Fibroblast of the conjunctiva (primary cell): ENCODE results near the gene ZCCHC2.
A peak's percentile ranks its signal among the peaks of the same experiment; 100 is the strongest.

Experiments
- DNase-seq: peaks from one replicate; pipeline ENCODE4 v3.0.0-alpha.2; 2010; ENCODE audit warnings: low read depth

Gene ZCCHC2

DNA sequence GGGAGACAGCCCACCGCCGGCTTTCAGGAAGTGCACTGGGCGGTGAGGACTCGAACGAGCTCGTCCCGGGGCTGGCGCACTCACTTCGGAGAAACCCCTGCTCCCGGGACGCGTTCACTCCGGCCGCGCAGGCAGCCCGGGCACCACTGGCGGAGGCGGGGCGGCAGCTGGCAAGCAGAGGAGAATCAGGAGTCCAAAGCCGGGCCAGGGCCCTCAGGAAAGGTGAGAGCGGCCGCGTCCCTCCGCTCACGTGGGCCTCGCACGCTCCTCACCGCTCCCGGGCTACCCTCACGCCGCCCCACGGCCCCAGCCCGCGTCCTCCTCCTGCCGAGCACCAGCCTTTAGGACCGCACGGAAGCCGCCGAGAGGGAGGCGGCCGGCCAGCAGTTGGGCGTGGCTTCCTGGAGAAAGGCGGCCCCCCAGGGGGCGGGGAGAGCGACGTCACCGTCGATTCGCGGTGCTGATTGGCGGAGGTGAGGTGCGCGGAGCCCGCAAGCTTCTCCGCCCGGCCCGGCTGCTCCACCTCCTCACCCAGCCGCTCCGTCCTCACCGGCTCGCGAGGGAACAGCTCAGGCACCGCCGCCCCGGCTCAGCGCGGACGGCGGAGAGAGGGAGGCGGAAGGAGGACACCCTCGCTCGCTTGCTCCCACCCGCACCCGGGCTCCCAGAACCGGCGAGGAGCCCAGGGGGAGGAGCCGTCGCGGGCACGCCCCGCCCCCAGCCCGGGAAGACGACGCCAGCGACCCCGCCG lies at the start of gene ZCCHC2:
Gene ZCCHC2, plus strand, starts transcription at position 522 of the 751 bp plus-strand sequence. CDS start 400 bp downstream, outside the sequence.
- DNase-seq: peak; percentile 96

DNA sequence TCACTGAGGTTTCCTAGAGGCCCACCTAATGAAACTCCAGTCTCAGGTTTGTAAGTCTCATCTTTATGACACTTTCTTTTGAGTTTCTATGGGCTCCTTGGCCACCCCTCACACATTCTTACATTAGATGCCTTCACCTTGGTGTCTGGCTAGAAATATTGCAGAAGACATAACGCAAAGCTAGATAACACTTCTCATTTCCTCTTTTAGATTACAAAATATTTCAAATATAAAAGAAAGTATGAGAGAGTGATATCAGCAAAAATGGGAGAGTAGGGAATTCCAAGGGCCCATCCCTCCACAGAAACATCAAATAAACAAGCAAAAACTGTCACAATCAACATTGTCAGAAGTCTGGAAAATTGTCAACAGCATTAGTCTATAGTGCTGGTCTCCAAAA lies 43.3 kb upstream of the ZCCHC2 start:
- no peak for DNase-seq

DNA sequence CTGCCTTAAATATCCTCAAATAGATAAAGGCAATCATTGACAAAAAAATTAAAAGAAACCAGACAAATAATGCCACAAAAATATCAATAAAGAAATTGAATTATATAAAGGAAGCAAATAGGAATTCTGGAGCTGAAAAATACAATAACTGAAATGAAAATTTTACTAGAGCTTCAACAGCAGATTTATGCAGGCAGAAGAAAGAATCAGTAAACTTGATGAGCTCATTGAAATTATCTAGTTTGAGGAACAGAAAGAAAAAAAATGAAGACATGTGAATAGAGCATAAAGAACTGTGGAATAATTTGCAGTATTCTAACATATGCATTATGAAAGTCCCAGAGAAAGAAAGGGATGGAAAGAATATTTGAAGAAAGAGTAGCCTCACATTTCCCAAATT lies 41.9 kb upstream of the ZCCHC2 start:
- no peak for DNase-seq

DNA sequence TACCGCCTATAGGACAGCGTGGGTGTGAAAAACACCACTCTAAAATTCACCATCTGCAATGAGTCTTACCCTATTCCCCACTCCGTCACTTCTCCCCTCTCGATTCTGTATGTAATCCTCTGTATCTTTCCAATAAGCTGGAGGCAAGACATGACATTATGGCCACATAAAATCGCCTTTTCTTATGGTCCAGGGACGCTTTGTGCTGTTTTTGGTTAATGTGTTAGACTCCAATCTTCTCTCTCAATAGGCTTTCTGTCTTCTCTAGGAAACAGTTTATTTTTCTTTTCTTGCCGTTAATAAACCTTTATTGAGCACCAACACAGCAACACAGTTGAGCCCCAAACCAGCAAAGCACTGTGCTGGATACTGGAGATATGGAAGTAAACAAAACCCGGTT lies 37.9 kb upstream of the ZCCHC2 start:
- no peak for DNase-seq

DNA sequence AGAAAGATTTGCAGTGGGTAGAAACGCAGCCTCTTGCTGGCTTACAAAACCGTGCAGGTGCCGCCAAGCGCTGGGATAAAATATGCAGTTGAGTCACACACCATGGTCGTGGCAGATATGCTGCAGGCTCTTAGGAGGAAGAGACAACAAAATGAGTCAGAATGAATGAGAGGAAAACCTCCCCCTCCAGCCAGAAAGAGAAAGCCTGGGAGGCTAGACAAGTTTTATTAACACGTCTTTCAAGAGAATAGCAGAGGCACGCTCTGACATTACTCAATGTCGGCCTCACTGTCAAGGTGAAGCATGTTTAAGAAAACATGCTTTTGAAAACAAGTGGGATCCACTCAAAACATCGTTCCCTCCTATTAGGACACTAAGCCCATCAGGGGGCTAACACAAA lies 37.1 kb upstream of the ZCCHC2 start:
- no peak for DNase-seq

DNA sequence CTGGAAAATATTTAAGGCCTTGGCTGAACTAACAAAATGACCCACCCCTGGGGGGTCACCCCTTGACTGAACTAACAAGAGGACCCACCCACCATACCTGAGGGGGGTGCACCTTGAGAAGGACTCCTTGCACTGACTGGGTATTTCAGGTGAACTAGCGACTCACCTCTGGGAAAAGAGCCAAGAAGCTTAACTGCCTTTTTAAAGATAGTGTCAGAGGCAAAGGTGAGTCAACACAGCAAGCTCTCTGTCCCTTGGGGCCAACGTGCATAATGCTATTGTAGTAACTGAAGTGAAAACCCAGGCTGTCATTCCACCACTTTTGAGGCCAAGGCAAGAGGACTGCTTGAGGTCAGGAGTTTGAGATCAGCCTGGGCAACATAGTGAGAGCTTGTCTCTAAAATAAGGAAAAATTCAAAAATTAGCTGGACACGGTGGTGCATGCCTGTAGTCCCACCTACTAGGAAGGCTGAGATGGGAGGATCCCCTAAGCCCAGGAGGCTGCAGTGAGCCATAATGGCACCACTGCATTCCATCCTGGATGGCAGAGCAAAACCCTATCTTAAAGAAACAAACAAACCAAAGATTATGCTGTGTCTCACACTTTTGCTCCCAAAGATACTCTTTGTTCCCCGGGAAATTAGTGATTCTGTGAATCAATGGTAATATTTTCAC lies 36.4 kb upstream of the ZCCHC2 start:
- no peak for DNase-seq

DNA sequence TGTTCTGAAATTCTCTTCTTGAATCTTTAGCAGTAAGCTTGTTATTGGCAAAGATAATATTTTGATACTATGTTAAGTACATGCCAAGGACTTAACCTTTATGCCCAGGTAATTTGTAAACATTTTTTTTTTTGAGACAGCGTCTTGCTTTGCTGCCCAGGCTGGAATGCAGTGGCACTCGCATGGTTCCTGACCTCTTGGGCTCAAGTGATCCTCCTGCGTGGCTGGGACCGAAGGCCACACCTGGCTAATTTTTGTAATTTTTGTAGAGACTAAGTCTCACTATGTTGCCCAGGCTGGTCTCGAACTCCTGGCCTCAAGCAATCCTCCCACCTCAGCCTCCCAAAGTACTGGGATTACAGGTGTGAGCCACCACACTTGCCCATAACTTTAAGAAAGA lies 35.7 kb upstream of the ZCCHC2 start:
- no peak for DNase-seq

DNA sequence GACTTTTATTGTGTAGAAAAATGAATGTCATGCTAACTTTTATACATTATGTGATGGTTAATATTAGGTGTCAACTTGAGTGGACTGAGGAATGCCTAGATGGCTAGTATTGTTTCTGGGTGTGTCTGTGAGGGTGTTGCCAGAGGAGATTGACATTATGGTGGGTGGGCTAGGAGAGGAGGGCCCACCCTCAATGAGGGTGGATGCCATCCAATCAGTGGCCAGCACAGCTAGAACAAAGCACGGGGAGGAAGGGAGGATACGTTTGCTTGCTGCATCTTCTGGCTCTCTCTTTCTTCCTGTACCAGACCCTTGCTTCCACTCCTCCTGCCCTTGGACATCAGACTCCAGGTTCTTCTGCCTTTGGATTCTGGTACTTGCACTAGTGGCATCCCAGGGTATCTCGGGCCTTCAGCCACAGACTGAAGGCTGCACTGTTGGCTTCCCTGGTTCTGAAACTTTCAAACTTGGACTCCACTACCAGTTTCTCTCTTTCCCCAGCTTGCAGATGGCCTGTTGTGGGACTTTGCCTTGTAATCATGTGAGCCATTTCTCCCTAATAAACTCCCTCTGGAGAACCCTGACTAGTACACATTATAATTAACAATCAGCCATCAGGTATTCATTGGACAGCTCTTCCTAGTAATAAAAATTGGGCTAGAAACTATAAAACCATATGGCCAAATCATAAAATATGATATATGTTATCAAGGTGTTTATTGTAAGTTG lies 31.7 kb upstream of the ZCCHC2 start:
- DNase-seq: no peak

DNA sequence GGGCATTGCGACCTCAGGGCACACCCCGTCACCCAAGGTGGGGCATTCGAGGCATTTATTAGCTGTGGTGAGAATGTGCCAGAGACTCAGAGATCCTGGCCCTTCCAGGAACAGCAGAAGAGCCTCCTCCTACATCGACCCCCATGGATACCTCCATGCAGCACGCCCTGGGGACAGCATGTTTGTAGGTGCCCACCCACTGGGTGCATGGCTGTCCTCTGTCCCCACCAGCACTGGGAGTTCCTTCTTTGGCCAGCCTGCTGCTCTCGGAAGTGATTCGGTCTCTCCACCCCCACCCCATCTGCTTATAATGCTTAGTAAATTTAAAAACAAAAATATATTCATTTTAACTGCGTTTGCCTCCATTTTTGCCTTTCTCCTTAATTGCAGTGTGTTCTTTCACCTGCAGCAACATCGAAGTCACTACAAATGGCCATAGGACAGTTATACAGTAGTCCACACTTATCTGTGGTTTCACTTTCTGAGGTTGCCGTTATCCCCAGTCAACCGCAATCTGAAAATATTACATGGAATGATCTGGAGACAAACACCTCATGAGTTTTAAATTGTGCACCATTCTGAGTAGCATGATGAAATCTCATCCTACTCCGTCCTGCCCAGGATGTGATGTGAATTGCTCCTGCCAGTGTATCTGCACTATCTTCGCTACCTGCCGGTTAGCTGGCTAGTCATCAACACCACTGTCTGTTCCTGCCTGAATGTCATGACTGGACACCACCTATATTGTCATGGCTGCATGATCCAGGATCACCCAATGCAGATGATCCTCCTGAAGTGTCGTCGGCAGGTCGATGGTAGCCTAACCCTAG lies 29.6 kb upstream of the ZCCHC2 start:
- no peak for DNase-seq

DNA sequence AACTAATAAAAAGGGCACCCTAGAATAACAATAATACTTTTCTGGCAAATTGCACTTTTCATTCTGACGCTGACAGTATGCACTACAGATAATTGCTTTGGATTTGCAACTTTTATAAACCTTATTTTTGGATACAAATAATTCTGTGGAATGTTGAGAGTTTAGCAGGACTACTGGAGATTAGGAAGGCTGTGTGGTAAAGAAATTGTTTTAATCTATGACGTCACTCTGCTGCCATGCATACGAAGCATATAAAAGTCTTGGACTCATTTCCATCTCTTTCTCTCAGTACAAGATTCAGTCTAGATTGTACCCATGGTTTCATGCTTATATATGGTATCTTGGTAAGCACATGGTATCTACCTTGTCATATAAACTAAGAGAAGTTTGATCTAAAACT lies 28.1 kb upstream of the ZCCHC2 start:
- DNase-seq: no peak

DNA sequence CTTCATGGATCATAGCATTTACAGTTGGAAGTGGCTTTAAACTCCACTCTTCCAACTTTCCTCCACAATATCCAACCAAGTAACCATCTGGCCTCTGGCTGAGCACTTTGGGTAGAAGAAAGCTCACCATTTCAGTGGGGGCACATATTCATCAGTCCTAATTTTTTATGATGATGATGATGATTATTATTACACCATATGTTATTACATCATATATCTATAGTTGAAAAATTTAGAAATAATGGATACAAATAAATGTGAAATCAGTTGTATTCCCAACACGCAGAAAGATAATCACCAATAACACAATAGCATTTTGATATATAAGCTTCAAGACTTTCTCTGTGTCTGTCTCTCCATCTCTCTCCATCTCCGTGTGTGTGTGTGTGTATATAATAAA lies 26.6 kb upstream of the ZCCHC2 start:
- no peak for DNase-seq

DNA sequence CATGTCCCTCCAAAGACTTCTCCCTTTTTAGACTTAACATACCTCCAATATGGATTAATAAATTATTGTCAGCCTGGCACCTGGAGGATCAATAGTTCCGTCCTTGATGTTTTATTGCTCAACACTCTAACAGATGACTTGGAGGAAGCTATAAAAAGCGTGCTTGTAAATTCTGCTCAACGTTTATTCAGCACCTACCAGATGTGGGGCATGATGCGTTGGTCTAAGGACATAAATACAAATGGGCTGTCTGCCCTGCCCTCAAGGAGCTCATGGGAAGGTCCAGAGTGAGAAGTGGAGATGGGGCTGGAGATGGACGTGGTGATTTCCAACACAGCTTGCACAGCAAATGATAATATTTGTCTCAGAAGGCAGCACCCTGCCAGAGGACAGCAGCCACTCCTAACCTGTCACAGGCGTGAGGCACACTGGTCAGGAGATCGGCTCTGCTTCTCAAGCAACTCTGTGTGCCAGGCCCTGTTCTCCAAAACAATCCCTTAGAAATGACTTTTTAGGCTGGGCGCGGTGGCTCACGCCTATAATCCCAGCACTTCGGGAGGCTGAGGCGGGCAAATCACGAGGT lies 25.5 kb upstream of the ZCCHC2 start:
- DNase-seq: no peak

DNA sequence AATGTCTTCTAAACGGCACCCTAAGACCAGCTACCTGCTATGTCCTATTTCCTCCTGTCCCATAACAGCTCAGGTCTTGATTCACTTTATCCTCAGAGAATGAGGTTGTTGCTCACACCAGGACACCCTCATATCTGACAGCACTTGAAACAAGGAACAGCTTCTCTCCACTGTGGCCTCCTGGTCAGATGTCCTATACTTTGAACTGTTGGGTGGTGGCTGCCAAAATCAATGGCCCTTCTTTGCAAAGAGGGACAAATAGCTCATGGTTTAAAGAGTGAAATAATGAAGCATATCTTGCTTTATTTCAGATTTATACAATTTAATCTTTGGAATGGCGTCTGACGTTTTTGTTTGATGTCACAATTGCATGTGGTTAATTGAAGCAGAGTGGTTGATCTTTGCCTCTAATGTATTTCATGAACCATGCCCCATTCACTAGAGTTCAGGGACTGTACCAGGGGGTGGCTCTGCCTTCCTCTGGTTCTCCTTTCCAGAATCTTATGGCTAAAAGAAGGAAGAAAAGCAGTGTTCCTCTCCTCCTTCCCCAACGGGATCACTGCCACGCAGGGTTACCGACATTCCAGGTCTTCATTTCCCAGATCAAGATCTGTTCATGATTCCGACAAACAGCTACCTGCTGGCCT lies 24.1 kb upstream of the ZCCHC2 start:
- DNase-seq: no peak

DNA sequence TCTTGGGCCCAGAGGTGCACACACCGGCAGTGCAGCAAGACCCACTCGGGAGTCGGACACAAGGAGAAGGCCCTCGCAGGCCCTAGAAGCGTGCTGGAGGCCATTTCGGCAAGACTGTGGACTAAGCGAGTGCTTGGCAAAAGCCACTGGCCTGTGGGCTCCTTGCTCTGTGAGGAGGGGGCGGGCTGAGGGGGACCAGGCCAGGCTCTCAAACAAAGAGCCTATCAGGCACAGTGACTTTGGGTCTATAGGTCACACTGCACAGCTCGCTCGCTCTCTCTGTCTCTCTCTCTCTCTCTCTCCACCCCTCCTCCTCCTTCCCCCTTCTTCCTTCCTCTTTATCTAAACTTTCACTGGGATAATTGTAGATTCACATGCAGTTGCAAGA lies 23.6 kb upstream of the ZCCHC2 start:
- no peak for DNase-seq

DNA sequence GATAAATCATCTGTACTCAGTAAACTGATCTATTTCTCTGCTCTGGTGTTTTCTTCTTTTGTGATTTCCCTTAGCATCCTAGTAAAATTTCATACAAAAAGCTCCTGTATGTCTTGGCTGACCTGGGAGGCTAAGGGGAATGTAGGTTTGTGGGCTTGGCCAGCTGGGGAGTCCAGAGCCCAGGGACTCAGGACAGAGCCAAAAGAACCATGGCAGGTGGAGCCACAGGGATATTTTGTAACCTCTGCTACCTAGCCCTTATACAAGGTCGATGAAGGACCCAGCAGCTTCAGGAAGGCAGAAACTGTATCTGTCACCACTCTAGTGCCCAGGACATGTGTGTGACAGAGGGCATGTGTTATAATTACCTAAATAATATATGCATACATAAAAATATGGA lies 22.7 kb upstream of the ZCCHC2 start:
- no peak for DNase-seq

DNA sequence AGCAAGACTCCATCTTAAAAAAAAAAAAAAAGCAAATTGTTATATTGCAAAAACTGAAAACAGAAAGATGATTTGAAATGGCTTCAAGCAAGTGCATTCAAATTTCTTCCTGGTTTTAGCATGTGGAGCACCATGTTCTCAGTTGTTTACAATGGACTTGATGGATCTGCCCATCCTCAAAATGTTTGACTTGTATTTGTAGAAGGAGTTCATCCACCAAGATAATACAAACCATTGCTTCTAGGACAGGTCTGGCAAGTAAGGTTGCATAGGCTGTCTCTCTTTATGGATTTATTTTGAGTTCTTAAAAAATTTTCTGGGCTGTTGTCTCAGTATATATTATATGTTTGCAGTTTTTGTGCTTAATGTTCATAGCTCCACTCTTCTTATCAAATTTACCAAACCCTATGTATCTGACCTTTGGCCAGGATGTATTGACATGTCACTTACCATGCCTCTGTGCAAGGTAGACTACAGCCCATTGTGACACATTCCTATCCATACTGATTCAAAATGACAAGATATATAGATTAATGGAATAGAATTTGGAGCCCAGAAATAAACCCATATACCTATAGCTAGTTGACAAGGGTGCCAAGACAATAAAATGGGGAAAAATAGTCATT lies 21.7 kb upstream of the ZCCHC2 start:
- DNase-seq: no peak

DNA sequence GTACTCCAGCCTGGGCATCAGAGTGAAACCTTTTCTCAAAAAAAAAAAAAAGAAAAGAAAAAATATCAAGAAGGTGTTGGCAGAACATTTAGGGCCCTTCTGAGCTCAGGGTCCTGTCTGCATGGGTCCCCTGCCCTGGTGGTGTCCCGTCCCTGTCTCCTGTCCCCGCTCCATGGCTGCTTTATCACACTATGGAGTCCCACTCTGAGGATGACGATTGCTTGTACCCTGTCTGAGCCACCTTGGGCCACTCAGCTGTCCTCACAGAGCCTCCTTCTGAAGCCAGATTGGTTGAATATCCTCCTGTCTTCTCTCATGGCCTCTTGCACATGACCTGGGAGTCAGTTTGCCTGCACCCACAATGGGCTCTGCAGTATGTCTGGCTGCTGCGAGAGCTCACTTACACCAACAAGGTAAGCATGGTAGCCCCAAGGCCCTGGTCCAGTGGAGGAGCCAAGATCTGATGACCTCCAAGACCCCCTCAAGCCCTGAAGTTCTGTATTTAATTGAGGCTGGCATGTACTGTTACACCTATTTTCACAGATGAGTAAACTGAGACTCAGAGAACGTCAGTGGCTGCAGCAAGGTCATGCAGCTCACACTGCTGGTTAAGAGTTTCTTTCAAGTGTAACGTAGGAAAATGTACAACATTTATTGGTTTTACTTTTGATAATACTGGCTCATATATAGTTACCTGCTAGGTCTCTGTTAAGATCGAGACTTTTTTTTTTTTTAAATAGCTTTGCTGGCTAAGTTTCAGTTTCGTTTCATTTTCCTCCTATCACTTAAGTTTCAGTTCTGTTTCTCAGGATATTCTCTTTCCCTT lies 16.9 kb upstream of the ZCCHC2 start:
- DNase-seq: no peak

DNA sequence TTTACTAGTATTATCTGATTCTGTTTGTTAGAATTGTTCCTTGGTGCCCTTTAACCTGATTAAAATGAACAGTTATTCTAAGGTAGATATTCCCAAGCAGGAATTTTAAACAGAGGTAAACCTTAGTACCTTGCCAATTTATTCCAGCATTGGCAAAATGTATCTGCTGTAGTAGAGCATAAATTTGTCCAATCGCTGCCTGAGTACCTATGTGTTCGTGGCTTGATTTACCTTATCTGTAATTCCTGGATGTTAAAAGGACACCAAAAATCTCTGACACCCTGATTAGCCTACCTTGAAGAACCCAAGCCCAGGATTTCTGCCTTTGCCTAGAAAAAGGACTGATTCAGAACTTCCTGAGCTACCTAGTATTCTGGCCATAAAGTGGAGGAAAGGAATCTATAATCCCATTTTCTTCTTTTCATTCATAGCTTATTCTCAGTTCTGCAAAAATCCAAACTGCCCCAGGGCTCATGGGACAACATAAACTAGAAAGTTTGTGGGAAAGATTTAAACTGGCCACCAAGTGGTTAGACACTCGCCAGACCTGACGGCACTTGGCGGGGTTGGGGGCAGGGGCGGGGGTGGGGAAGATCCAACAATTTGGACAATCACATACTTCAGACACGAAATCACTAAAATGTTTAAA lies 16.2 kb upstream of the ZCCHC2 start:
- DNase-seq: no peak

DNA sequence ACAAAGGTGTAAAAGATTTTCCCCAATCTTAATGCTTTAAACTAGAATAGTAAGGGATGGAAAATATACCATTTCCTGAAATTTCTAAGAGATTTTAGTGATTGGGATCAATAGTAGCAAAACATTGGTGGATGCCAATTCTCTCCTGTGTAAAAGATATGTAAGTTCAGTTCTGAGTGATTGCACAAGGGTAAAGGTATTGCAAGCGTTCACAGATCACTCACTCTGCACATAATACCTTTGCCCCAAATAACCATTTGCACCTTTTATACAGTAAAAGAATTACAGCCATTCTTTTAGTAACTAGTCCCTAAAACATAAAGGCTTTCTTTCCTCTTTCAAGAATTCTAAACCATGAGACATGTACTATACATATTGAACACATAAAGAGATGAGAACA lies 13.0 kb upstream of the ZCCHC2 start:
- DNase-seq: no peak

DNA sequence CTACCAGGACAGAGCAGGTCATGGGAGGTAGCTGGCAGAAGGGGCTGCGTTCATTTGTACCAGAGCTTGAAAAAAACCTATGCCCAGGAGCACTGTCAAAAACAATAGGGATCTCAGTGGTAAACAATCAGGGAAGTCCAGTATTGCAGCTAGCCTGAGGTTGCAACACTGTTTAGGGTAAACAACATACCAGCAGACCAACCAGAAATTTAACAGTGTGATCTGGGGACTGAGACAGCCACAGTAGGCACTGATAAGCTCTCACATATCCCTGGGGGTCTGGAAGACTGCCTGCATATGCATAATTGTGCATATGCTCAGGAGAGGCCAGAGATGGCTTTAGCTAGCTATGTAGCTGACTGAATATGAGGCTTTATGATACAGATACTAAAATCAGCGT lies 12.0 kb upstream of the ZCCHC2 start:
- no peak for DNase-seq
